Calu3 (cell line): Measurements from ENCODE around the gene KIDINS220. TPM values are rescaled to one million over a fixed set of nuclear protein-coding genes. Genes with fewer than 3 reads are reported as not detected.

ENCODE experiments used
- BruUV-seq: library from RNA; stranded (reverse); fragments of 400-500 nt; replicated peaks from 2 replicates; lab custom pipeline; 2021; lab: Mats Ljungman, UMichigan
- CTCF ChIA-PET: fragments of 300-600 bp; sonication (Branson Sonifier 250); formaldehyde crosslinking; loops from one replicate; lab custom pipeline; 2022; ENCODE audit warnings: antibody characterized with exemption; lab: Charles Lee
- DNase-seq: peaks from one replicate; pipeline ENCODE4 v3.0.0; 2022
- H3K27ac Mint-ChIP-seq: one replicate; pipeline ENCODE4 v1.8.0; 2022; ENCODE audit warnings: mixed read lengths; ENCODE audit not compliant: unreplicated experiment
- H3K27me3 Mint-ChIP-seq: one replicate; pipeline ENCODE4 v1.8.0; 2022; ENCODE audit warnings: mixed read lengths; ENCODE audit not compliant: unreplicated experiment
- H3K36me3 Mint-ChIP-seq: one replicate; pipeline ENCODE4 v1.8.0; 2022; ENCODE audit warnings: mild to moderate bottlenecking, moderate library complexity, mixed read lengths; ENCODE audit not compliant: insufficient read depth, unreplicated experiment
- H3K4me1 Mint-ChIP-seq: one replicate; pipeline ENCODE4 v1.8.0; 2022; ENCODE audit warnings: mild to moderate bottlenecking, low read depth, mixed read lengths; ENCODE audit not compliant: unreplicated experiment
- H3K4me3 Mint-ChIP-seq: one replicate; pipeline ENCODE4 v1.8.0; 2022; ENCODE audit warnings: mild to moderate bottlenecking, low read depth, moderate library complexity, mixed read lengths; ENCODE audit not compliant: unreplicated experiment
- H3K9me3 Mint-ChIP-seq: one replicate; pipeline ENCODE4 v1.8.0; 2022; ENCODE audit warnings: low read depth, mixed read lengths; ENCODE audit not compliant: unreplicated experiment
- CTCF ChIP-seq: fragments of 200-600 bp; IDR thresholded peaks from one replicate; pipeline ENCODE4 v1.8.0; 2022; ENCODE audit warnings: antibody characterized with exemption; ENCODE audit not compliant: unreplicated experiment
- intact Hi-C: fragments of 100-400 bp; cut with micrococcal nuclease; formaldehyde crosslinking; loops from one replicate; pipeline ENCODE4 v1.10.0; 2022; ENCODE audit not compliant: unreplicated experiment
- total RNA-seq: library from RNA; stranded (reverse); gene quantifications from 2 replicates; pipeline ENCODE4 v1.2.3, GENCODE V29; 2022

KIDINS220 gene
- total RNA-seq, 1 experiment from 2014 or later = 33.6 TPM

DNA sequence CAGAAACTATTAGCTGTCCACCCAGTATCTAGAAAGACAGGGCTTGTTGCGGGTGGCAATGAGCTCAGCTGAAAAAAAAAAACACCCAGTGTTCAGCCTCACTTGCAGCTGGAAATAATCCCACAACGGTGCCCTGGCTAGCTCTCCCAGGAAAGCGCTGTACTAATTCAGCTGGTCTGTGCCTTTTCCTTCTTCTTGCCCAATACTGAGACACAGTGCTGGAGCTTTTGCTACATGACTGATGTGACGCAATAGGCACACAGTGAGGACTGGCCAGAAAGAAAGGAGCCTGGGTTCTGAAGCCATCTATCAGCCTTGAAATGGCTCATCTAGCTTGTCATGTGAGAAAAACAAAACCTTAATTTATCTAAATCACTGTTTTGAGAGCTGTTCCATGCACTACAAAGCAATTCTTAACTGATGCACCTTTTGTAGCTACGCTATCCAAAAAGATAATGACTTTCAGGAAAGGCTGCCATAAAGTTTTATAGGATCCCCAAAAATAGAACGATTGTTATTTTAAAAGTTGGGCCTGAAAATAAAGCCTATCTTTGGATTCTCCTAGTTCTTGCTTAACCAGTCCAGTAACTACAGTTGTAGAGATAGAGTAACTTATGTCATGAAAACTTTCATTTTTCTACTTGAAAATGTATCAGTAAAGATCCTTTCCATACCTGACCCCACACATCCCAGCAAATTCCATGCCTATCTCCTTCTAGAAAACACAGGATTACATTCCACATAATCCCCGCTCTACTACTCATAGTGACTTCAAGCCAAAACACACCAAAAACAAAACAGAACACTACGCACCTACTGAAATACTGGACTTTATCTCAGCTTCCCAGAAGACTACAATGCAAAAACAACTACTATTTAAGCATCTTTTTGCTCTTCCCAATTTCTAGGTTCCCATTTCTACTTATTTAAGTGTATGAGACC is 15.9 kb downstream of the KIDINS220 start:
- no peaks in the 10 kb centered on the region for H3K36me3 Mint-ChIP-seq
- H3K27me3 Mint-ChIP-seq = no peaks in the 10 kb centered on the region
- intact Hi-C loops = no loop called here
- CTCF ChIA-PET = no interaction called here
- no peaks in the 10 kb centered on the region for H3K9me3 Mint-ChIP-seq
- no peak overlapping the region for H3K4me3 Mint-ChIP-seq
- TF ChIP-seq CTCF = no peak
- no TSS peak for BruUV-seq
- no peak overlapping the region for H3K27ac Mint-ChIP-seq
- H3K4me1 Mint-ChIP-seq = no peaks in the 10 kb centered on the region
- DNase-seq = no peak

- no TSS peak for BruUV-seq
- no peak for TF ChIP-seq CTCF
- CTCF ChIA-PET = no interaction called here
- Mint-ChIP-seq H3K36me3 (no peaks in the 10 kb centered on the region), H3K4me3 (no peak overlapping the region), H3K4me1 (no peaks in the 10 kb centered on the region), H3K27ac (no peak overlapping the region), H3K27me3 (no peaks in the 10 kb centered on the region), H3K9me3 (no peaks in the 10 kb centered on the region)
- DNase-seq = no peak
- intact Hi-C loops = no loop called here
These were observed 17.5 kb downstream of the KIDINS220 start for GRCh38 chr2:8819948-8820347.

- Mint-ChIP-seq H3K27ac (no peak overlapping the region), H3K4me1 (no peaks in the 10 kb centered on the region), H3K36me3 (no peaks in the 10 kb centered on the region), H3K4me3 (no peak overlapping the region), H3K9me3 (no peaks in the 10 kb centered on the region), H3K27me3 (no peaks in the 10 kb centered on the region)
- intact Hi-C loops = no loop called here
- no TSS peak for BruUV-seq
- TF ChIP-seq CTCF = no peak
- no peak for DNase-seq
- CTCF ChIA-PET = no interaction called here
These were observed 18.2 kb downstream of the KIDINS220 start for GRCh38 chr2:8819194-8819593.

DNA sequence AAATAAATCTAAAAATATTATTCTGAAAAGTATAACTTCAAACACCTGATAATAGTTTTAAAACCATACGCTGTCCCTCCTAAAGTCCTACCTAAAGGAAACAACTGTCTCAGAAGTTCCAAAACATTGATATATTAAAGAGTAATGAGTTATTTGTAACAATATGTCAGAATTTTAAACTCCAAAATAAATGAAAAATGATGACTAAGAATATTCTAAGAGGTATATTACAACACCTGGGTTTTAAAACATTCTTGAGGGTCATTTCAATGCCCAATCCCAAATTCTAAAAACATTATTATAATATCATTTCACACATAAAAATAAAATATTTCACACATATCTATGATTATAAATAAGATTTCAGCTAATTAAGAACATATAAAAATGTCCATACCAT is 20.2 kb downstream of the KIDINS220 start:
- no peak for TF ChIP-seq CTCF
- H3K4me3 Mint-ChIP-seq = no peak overlapping the region
- H3K9me3 Mint-ChIP-seq = no peaks in the 10 kb centered on the region
- DNase-seq = no peak
- CTCF ChIA-PET = no interaction called here
- no peaks in the 10 kb centered on the region for H3K36me3 Mint-ChIP-seq
- H3K27ac Mint-ChIP-seq = no peak overlapping the region
- H3K27me3 Mint-ChIP-seq = no peaks in the 10 kb centered on the region
- no TSS peak for BruUV-seq
- intact Hi-C loops = no loop called here
- H3K4me1 Mint-ChIP-seq = no peaks in the 10 kb centered on the region
